Neural progenitor cell (in vitro differentiated cells): ENCODE measurements around the gene TTC3.

Experiments
- EZH2 ChIP-seq: fragments of 200-600 bp; sonication (generic); IDR thresholded peaks from 2 replicates; pipeline ENCODE4 v1.6.1; 2017; ENCODE audit warnings: antibody characterized with exemption, mild to moderate bottlenecking, moderate library complexity
- TF ChIP-seq, protein P1 (sequence below): fragments of 200-600 bp; sonication (generic); IDR thresholded peaks from 2 replicates; pipeline ENCODE4 v1.5.1; 2017; ENCODE audit warnings: antibody characterized with exemption, mild to moderate bottlenecking

DNA sequence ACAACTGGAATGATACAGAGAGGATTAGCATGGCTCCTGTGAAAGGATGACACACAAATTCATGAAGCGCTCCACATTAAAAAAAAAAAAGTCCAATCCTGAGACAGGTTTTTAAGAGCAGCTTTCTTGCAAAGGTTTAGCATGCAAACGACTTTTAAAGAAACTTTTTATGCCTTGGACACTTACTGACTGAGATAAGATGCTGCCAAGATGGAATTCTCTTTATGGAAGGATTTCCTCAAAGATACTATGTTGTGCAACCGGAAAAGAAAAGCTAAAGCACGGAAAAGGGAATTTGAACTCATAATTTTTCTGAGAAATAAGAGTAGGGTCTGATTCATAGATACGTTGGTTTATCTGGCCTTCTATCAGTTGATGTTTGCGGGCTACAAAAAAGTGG, 27.5 kb upstream of the TTC3 start:
- TF ChIP-seq, protein P1, sequence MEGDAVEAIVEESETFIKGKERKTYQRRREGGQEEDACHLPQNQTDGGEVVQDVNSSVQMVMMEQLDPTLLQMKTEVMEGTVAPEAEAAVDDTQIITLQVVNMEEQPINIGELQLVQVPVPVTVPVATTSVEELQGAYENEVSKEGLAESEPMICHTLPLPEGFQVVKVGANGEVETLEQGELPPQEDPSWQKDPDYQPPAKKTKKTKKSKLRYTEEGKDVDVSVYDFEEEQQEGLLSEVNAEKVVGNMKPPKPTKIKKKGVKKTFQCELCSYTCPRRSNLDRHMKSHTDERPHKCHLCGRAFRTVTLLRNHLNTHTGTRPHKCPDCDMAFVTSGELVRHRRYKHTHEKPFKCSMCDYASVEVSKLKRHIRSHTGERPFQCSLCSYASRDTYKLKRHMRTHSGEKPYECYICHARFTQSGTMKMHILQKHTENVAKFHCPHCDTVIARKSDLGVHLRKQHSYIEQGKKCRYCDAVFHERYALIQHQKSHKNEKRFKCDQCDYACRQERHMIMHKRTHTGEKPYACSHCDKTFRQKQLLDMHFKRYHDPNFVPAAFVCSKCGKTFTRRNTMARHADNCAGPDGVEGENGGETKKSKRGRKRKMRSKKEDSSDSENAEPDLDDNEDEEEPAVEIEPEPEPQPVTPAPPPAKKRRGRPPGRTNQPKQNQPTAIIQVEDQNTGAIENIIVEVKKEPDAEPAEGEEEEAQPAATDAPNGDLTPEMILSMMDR, result no peak
- TF ChIP-seq EZH2, result no peak
